ENCODE results near the gene ALDH1A1.
"Not testable (repeated sequence)": the region's sequence is repeated elsewhere in the genome, so short reads cannot be mapped to it uniquely, and the experiment has no call there.

The ALDH1A1 gene

GRCh38 chr9:72891043-72891442, 61.8 kb downstream of the ALDH1A1 start:
- DNase-seq = no peak

GRCh38 chr9:72888943-72889342, 63.9 kb downstream of the ALDH1A1 start:
- DNase-seq = no peak

- no peak for DNase-seq
Measured at GRCh38 chr9:72888067-72888466, 64.8 kb downstream of the ALDH1A1 start.

- DNase-seq = no peak
Measured at GRCh38 chr9:72886386-72886785, 66.5 kb downstream of the ALDH1A1 start.

GRCh38 chr9:72884508-72884907, 68.3 kb downstream of the ALDH1A1 start:
- DNase-seq = no peak

GRCh38 chr9:72883875-72884274, 69.0 kb downstream of the ALDH1A1 start:
- no peak for DNase-seq

GRCh38 chr9:72882117-72882775, 70.6 kb downstream of the ALDH1A1 start:
- DNase-seq = no peak

- DNase-seq = no peak
Measured at GRCh38 chr9:72880821-72881220, 72.0 kb downstream of the ALDH1A1 start.

GRCh38 chr9:72875221-72875620, 77.6 kb downstream of the ALDH1A1 start:
- DNase-seq = no peak

GRCh38 chr9:72874344-72874743, 78.5 kb downstream of the ALDH1A1 start:
- no peak for DNase-seq

GRCh38 chr9:72873456-72873855, 79.4 kb downstream of the ALDH1A1 start:
- DNase-seq = no peak

- no peak for DNase-seq
Measured at GRCh38 chr9:72872718-72873117, 80.1 kb downstream of the ALDH1A1 start.

GRCh38 chr9:72871685-72872084, 81.2 kb downstream of the ALDH1A1 start:
- no peak for DNase-seq

- DNase-seq = no peak
Measured at GRCh38 chr9:72864327-72864726, 88.5 kb downstream of the ALDH1A1 start.

- no peak for DNase-seq
Measured at GRCh38 chr9:72863456-72864094, 89.3 kb downstream of the ALDH1A1 start.

- DNase-seq = not testable (repeated sequence)
Measured at GRCh38 chr9:72862788-72863187, 90.1 kb downstream of the ALDH1A1 start.

GRCh38 chr9:72858089-72858912, 94.6 kb downstream of the ALDH1A1 start:
- no peak for DNase-seq

GRCh38 chr9:72857624-72857996, 95.2 kb downstream of the ALDH1A1 start:
- no peak for DNase-seq

GRCh38 chr9:72856972-72857623, 95.8 kb downstream of the ALDH1A1 start:
- peak in 1 of 2 experiments; percentile 4 for DNase-seq

- DNase-seq = no peak
Measured at GRCh38 chr9:72855890-72856523, 96.8 kb downstream of the ALDH1A1 start.

GRCh38 chr9:72855321-72855720, 97.5 kb downstream of the ALDH1A1 start:
- no peak for DNase-seq

Data from NCI-H1930 (cell line).